GM04503 (cell line): ENCODE measurements around the gene TIMM10B.

ENCODE experiments used
- DNase-seq: peaks from one replicate; pipeline ENCODE4 v3.0.0-alpha.2; 2012; ENCODE audit warnings: low read depth

TIMM10B gene

DNA sequence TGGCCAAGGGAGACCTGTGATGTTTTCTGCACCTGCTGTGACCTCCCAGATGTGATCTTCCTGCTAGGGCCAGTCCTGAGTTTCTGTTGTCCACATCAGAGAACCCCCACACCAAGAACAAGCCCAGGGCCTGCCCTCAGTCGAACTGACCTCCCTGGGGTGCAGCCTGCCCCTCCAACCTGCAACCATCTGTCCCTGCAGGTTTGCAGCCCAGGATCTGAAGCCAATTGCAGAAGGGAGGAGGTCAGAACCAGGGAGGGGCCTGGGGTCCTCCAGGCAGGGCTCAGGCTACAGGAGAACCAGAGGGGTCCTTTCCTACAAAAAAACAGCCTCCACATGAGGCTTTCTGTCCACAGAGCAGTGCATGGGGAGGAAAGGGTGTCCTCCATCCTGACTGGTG, 8.4 kb upstream of the TIMM10B start:
- no peak for DNase-seq

DNA sequence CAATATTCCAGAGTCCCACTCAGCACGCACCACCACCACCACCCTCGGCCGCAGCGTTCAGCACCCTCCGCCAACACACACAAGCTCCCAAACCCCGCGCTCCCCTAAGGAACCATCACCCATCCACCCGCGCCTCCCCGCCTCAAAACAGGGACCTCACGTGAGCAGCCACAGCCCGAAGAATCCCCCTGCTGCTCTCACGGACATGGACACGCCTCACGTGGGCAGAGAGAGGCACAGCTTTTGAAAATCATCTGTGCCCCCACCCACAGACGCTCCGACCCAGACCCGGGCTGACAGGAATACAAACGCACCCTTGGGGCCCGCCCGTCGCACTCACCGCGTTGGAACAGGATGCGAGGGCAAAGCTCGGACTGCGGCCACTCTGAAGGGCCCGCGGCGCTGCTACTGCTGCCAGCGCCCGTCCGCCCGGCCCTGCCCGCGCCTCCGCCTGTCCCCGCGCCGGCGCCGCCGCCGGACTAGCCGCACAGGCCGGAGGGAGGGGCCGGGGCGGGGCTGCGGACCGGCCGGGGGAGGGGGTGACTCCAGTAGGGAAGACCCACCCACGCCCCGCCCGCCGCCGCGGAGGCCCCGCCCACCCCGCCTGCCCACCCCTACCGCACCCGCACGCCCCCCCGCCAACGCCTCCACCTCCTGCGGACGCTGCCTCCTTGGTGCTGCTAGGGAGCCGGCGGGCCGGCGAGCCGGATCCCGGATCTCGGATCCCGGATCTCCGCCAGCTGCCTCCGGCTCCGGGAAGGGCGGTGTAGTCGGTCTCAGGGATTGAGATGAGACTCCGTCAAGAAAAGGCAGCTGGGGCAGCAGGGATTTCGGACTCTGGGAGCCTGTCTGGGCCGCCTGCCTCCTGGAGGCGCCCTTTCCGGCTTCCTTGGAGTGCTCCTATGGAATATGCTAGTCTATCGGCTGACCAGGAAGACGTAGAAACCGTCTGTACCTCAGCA, 7.6 kb upstream of the TIMM10B start, which contains the start of gene TRIM3:
TSS of gene TRIM3 (minus strand) at position 491 of the 962 bp plus-strand sequence. CDS start 8,246 bp downstream, outside the sequence.
- DNase-seq = peak; percentile 51

DNA sequence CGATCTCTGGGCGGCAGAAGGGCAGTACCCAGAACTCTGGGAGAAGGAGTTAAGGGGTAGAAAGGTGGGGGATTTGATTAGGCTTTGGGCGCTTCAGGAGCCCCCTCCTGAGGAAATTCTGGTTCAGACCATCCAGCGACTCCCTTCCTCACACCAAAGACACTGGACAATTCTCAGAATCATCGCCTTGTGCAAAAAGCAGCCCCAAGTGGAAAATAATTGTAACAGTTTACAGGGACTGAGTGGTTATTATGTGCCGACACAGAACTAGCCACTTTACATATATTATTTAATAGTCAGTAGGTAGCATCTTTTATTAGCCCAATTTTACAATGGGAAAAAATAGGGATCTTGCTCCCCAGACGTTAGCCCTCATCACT, 6.9 kb upstream of the TIMM10B start:
- DNase-seq = no peak

DNA sequence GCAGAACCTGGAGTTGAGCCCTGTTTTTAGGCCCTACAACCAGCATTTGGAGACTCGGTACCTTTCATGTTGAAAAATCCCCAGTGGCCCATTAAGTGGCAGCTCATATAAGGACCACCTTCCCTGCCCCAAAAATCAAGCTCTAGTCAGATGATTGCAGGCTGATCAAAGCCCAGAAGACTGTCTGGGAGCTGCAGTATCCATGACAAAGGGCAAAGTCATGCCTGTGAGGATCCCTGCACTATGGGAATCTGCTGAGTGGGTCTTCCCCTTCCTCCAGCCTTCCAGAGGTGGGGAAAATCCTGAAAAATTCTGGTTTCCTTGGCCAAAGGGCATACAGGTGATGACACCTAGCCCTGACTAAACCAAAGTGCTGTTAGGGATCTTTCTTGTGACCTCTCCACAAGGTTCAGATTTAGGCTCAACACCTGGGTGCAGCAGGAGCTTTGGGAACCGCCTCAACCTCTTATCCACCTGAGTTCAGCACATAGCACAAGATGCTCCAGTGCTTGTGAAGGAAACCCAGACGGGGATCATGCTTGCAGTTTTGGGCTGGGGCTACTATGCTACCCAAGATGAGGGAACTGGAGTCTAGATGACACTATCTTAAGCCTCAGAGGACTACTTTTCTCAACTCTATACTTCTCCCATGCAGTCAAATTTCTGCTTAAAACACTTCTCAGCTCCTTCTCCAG, 6.3 kb upstream of the TIMM10B start:
- DNase-seq = no peak

GRCh38 chr11:6475936-6476335, 5.4 kb upstream of the TIMM10B start:
- DNase-seq = no peak

DNA sequence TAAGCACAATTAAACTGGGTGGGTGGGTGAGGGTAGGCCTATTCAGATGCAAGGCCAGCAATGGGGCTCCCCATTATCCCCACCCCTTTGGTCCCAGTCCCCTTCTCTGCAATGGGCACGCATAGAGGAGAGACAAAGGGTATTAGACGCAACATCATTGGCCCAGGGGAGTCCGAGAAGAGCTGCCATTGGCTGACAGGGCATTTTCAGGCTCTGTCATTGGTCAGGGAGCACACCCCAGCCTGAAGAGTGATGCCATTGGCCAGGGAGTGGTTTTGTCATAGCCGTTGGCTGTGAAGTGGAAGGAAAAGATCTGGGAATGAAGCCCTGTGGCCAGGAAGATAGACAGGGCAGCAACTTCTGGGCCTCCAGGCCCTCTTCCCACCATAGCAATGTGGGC, 4.7 kb upstream of the TIMM10B start:
- no peak for DNase-seq

DNA sequence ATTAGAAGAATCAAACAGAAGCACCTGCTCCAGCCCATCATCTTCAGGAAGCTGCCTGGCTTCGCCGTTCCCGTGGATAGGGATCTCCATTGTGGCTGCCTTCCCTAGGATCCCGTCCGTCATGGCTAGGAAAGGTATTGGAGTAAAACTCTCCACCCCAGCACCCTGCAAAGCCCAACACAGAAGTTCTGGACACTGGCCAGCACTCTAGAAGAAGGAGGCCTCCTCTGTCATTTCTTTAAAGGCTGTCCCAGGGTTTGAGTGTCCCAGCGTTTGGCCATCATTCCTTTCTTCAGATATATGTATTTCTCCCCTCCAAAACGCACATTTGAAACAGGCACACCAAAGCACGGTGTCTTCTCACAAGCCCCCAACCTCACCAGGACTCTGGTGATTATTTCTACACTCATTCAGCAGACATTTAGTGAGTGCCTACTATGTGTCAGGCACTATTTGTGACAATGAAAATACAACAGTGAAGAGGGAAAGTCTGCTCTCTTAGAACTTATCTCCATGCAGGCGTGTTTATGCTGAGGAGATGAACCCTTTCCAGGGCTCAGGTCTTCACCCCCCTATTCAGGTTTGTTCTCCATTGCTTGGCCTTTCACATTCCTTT, 894 bp upstream of the TIMM10B start:
- no peak for DNase-seq

DNA sequence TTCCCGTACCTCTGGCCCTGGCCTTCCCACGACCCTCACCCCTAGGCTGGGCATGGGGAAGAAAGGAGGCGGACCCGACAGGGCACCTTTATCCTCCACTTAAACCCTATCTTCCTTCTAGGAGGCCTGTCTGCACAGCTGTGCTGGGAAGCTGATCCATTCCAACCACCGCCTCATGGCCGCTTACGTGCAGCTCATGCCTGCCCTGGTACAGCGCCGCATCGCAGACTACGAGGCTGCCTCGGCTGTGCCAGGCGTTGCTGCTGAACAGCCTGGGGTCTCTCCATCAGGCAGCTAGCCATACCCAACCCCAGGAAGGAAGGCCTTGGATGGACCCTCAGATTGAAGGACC, 599 bp downstream of the TIMM10B start:
- no peak for DNase-seq

- no peak for DNase-seq
Measured at GRCh38 chr11:6482441-6482840, 1.1 kb downstream of the TIMM10B start.

DNA sequence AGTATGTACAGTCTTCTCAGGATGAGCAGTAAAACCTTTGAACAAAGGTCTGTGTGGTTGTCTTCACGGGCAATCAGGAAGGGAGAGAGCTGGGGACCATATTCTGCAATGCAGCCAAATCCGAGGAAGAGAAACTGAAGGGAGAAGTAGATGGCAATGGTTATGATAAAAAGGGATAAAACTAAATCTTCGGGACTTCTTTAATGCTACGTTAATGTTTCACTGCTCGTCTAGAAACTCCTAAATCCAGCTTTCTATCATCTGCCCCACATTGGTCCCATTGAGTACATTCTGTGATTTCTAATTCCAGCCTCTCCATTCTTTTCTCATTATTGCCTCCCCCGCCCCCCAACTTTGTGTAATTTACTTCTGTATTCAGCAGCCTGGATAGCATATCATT, 1.7 kb downstream of the TIMM10B start:
- DNase-seq = no peak

GRCh38 chr11:6485661-6486060, 4.4 kb downstream of the TIMM10B start:
- DNase-seq = no peak

DNA sequence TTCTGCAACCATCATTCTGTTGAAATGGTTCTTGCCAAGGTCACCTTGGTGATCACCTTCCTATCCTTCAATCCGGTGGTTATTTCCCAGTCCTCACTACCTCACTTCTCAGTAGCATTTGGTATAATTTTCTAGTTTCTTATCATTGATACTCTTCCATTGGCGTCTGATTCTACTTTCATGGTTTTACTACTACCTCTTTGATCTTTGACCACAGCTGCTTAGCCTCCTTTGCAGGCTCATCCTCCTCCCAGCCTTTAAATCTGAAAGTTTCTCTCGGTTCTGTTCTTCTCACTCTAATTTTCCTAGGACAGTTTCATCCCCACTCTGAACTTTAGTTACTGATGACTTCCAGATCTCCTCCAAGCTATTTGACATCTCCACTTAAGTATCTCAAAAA, 5.0 kb downstream of the TIMM10B start:
- DNase-seq = no peak

DNA sequence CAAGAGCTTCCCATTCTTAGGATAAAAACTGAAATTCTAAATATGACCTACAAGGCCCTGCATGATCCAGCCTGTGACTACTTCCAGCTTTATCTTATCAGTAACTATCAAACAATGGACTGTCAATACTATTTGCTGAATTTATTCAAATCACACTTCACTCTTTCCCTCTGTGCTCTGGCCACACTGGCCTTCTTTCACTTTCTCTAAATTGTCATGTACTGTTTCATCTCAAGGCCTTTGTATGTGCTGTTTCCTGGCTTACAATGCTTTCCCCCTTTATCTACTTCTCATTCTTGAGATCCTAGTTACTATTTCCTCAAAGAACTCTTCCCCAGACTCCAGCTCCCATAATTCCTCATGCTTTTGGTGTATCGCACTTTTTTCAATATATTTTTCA, 5.6 kb downstream of the TIMM10B start:
- no peak for DNase-seq

DNA sequence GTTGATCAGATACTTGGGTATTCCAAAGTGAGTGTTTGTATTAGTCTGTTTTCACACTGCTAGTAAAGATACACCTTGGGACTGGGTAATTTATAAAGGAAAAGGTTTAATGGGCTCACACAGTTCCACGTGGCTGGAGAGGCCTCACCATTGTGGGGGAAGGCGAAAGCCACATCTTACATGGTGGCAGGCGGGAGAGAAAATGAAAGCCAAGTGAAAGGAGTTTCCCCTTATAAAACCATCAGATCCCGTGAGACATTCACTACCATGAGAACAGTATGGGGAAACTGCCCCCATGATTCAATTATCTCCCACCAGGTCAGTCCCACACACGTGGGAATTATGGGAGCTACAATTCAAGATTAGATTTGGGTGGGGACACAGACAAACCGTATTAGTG, 7.0 kb downstream of the TIMM10B start:
- no peak for DNase-seq

DNA sequence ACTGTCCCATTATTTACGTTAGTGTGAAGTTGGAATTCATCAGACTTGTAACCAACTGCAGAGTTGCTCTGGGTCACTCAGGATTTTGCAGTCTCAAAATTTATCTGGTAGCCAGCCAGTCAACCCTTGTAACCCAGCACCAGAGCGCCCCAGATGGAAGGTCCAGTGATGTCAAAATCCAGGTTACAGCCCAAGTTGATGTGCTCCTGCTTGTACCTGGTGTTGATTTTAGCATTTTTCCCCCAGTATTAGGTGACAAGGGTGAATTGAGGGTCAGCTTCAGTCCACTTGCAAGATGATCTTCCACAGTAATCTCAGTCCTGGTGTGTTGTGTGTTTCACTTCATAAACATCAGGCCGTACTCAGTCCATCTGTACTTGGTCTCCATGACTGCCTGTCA, 7.5 kb downstream of the TIMM10B start:
- no peak for DNase-seq

GRCh38 chr11:6489306-6489705, 8.0 kb downstream of the TIMM10B start:
- DNase-seq = no peak

DNA sequence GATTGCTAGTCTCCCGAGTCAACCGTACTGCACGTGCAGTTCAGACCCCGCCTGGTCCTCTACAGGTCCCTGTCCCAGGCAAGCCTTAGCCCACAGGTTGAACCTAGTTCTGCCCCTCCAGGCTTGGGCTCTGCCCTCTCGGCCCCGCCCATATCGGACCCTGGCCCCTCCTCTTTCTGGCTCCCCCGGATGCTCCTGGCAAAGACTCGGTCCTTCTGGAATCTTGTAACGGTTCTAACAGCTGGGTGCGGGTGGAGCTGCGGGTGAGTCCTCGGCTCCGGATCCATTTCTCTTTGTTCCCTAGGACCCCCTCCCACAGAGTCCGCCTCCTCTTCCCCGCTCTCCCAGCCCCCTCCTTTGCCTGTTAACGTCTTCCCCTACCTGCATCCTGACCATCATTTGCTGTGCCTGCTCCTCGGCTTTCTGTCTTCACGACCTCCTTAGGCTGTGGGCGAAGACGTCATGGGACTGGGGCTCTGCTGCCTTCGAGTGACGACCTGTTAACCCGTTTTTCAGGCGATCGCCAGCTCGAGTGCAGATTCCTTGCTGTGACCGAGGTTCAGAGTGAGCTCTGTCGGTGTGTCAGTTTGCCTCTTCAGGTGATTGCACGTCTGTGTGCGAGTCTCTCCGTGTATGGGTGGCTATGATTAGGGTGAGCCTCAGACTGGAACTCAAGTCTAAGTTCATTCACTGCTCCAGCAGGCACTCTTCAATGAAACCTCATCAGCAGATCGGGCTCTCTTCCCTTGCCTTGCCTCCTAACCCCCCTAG, 16.0 kb downstream of the TIMM10B start, which contains the start of gene DNHD1:
TSS of gene DNHD1 (plus strand) at position 212 of the 771 bp plus-strand sequence. CDS start 936 bp downstream, outside the sequence.
- no peak for DNase-seq

DNA sequence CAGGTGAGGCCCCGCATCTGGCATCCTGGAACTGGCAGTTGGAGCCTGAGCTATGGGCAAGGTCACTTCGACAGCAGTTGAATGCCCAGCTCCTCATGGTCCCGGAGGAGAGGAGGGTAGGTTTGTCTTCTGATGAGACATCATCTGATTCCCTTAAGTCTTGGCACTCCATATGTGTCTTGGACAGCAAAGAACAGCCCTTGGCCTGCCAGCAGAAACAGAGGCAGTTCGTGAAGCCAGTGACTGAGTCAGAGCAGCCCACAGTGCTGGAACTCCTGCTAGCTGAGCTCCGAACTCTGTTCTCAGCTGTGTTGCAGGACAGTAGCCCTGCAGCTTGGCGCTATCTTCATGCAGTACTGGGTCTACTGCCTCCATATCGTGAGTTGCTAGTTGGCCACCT, 16.8 kb downstream of the TIMM10B start:
- peak; percentile 25 for DNase-seq

GRCh38 chr11:6498544-6498943, 17.2 kb downstream of the TIMM10B start:
- no peak for DNase-seq

- no peak for DNase-seq
Measured at GRCh38 chr11:6502382-6502781, 21.1 kb downstream of the TIMM10B start.

DNA sequence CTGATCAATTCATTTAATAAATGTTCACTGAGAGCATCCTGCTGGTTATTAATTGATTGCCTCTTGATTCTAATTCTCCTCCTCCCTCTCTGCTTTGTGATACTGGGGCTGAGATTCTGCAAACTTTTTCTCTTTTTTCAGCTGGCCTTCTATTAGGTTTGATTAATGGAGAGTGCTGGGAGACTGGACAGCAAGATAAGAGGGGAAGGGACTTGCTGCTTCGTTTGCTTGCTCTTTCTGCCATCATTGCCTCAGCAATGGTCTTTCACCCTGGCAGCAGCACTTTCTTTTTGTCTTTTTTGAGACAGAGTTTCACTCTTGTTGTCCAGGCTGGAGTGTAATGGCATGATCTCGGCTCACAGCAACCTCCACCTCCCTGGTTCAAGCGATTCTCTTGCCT, 22.9 kb downstream of the TIMM10B start:
- no peak for DNase-seq
